ENCODE results near the gene INPP4B.
A peak's percentile ranks its signal among the peaks of the same experiment; 100 is the strongest.

The INPP4B gene

DNA sequence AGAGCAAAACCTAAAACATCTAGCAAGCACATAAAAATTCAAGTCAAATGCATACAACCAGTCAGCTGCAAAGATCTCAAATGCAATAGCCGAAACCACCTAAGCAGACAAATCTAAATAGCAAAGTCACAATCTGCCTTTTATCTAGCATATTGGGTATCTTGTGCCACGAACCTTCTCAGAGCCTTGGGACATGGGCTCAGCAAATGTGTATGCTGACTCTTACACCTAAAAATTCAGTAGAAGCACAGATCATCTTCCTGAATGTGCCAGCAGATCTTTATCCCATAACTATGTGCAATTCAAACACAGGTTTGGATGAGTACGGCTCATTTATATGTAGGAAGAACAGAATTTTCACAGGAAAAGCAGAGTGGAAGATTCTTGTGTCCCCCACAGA lies 492.1 kb downstream of the INPP4B start:
- no peak overlapping the region for H2BK5ac ChIP-seq (ENCODE audit: low read length)
- H3K14ac ChIP-seq (ENCODE audit: low read length) = no peak overlapping the region
- no peak overlapping the region for H3K4ac ChIP-seq (ENCODE audit: low read length)
- no peak overlapping the region for H2AK5ac ChIP-seq (ENCODE audit: low read depth, low read length)
- H2BK12ac ChIP-seq (ENCODE audit: low read length) = no peak overlapping the region
- no peaks in the 10 kb centered on the region for H3K27me3 ChIP-seq (ENCODE audit: control insufficient read depth in 3 of 3, insufficient read depth in 3 of 3, low read depth in 1 of 3, low read length in 3 of 3)
- WGBS, 2 donors (ENCODE audit: extremely low coverage in 2 of 2, insufficient read length in 2 of 2, insufficient replicate concordance in 1 of 2) = no CpG with 5 or more reads among the region's 3 CpGs
- no peak overlapping the region for H3K23ac ChIP-seq (ENCODE audit: low read depth, low read length, poor library complexity)
- no peak overlapping the region for H2AFZ ChIP-seq (ENCODE audit: low read length)
- H3K18ac ChIP-seq (ENCODE audit: low read length) = no peak overlapping the region
- DNase-seq (ENCODE audit: low spot score) = no peak
- no peak overlapping the region for H3K4me2 ChIP-seq (ENCODE audit: insufficient read depth, low read length, poor library complexity, severe bottlenecking)
- H2BK15ac ChIP-seq (ENCODE audit: low read length) = no peak overlapping the region
- no peak overlapping the region for H2BK120ac ChIP-seq (ENCODE audit: low read depth, low read length)
- H3K4me3 ChIP-seq (ENCODE audit: low read length in 2 of 2) = no peak overlapping the region
- no peak overlapping the region for H4K8ac ChIP-seq (ENCODE audit: low read depth, low read length)
- peaks cover 3 to 11% of the 10 kb centered on the region in 2 donors for H3K4me1 ChIP-seq (ENCODE audit: control insufficient read depth in 2 of 2, insufficient read depth in 1 of 2, low read depth in 1 of 2, low read length in 2 of 2)
- H3K27ac ChIP-seq (replicated peaks; ENCODE audit: low read length) = no peak overlapping the region
- no peak overlapping the region for H3K9ac ChIP-seq (ENCODE audit: low read depth, low read length, poor library complexity)
- H3K9me3 ChIP-seq (replicated peaks in 1 of 2; ENCODE audit: control insufficient read depth in 2 of 2, insufficient read depth in 1 of 2, low read depth in 1 of 2, low read length in 2 of 2) = peaks cover 0 to 2% of the 10 kb centered on the region in 2 donors
- H3K79me1 ChIP-seq (ENCODE audit: low read depth, low read length) = no peaks in the 10 kb centered on the region
- H4K91ac ChIP-seq (ENCODE audit: low read depth, low read length, poor library complexity) = no peak overlapping the region
- H3K36me3 ChIP-seq (replicated peaks in 1 of 2; ENCODE audit: control insufficient read depth in 2 of 2, insufficient read depth in 2 of 2, low read length in 2 of 2) = peaks cover 0 to 2% of the 10 kb centered on the region in 2 donors

DNA sequence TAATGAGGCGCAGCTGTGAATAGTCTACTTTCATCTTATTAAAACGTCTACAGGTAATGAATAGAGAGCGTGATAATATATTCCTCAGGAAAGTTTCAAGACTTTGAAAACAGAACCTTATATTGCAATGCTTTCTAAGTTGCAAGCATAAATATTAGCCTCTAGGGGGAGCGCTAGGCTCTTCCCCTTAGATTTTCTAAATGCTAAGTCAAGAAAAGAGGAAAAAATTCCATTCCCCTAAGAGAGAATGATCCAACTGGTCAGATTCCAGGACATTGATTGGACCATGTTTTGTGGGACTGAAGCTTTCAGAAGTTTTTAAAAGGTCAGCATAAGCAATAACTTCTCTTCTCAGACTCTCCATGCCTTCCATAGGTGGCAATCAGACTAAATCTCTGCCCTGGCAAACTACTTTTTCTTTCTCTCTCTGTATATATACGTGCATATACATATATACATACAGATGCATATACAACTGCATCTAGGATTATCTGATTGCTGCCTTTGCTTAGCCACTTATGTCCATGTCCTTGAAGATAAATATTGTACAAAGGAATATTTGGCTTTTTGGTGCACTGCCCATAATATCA lies 492.9 kb downstream of the INPP4B start:
- no CpG with 5 or more reads among the region's 5 CpGs for WGBS, 2 donors (ENCODE audit: extremely low coverage in 2 of 2, insufficient read length in 2 of 2, insufficient replicate concordance in 1 of 2)
- Histone ChIP-seq H3K9me3 (replicated peaks in 1 of 2; ENCODE audit: control insufficient read depth in 2 of 2, insufficient read depth in 1 of 2, low read depth in 1 of 2, low read length in 2 of 2) (peaks cover 0 to 2% of the 10 kb centered on the region in 2 donors), H3K9ac (ENCODE audit: low read depth, low read length, poor library complexity) (no peak overlapping the region), H2BK5ac (ENCODE audit: low read length) (no peak overlapping the region), H3K18ac (ENCODE audit: low read length) (no peak overlapping the region), H2BK120ac (ENCODE audit: low read depth, low read length) (no peak overlapping the region), H3K27ac (replicated peaks; ENCODE audit: low read length) (no peak overlapping the region), H2AFZ (ENCODE audit: low read length) (no peak overlapping the region), H3K4me2 (ENCODE audit: insufficient read depth, low read length, poor library complexity, severe bottlenecking) (no peak overlapping the region), H3K27me3 (ENCODE audit: control insufficient read depth in 3 of 3, insufficient read depth in 3 of 3, low read depth in 1 of 3, low read length in 3 of 3) (no peaks in the 10 kb centered on the region), H3K4me3 (ENCODE audit: low read length in 2 of 2) (no peak overlapping the region), H3K14ac (ENCODE audit: low read length) (no peak overlapping the region), H3K36me3 (replicated peaks in 1 of 2; ENCODE audit: control insufficient read depth in 2 of 2, insufficient read depth in 2 of 2, low read length in 2 of 2) (no peaks in the 10 kb centered on the region), H2BK12ac (ENCODE audit: low read length) (no peak overlapping the region), H3K23ac (ENCODE audit: low read depth, low read length, poor library complexity) (no peak overlapping the region), H2BK15ac (ENCODE audit: low read length) (no peak overlapping the region), H4K8ac (ENCODE audit: low read depth, low read length) (no peak overlapping the region), H3K4ac (ENCODE audit: low read length) (no peak overlapping the region), H2AK5ac (ENCODE audit: low read depth, low read length) (no peak overlapping the region), H3K79me1 (ENCODE audit: low read depth, low read length) (no peaks in the 10 kb centered on the region), H3K4me1 (ENCODE audit: control insufficient read depth in 2 of 2, insufficient read depth in 1 of 2, low read depth in 1 of 2, low read length in 2 of 2) (peaks cover 6 to 11% of the 10 kb centered on the region in 2 donors), H4K91ac (ENCODE audit: low read depth, low read length, poor library complexity) (no peak overlapping the region)
- DNase-seq (ENCODE audit: low spot score) = peak; percentile 53

DNA sequence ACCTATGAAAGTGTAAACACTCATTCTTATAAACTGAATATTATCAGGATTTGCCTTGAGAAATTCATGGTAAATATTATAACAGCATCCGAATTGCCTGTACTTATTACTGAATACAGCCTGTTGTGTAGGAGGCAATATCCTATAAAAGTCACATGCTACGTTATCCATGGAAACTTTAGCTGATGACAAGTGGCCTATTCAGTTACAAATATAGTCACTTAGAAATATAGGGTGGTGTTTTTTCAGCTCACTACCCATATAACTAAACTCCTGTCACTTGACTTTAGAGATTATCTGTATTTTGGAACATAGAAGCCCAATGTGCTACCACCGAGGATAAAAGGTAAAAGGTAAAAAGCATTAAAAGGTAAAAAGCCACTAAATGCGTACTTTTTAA lies 493.4 kb downstream of the INPP4B start:
- Histone ChIP-seq H2BK12ac (ENCODE audit: low read length) (no peak overlapping the region), H2AK5ac (ENCODE audit: low read depth, low read length) (no peak overlapping the region), H3K79me1 (ENCODE audit: low read depth, low read length) (no peaks in the 10 kb centered on the region), H3K4ac (ENCODE audit: low read length) (no peak overlapping the region), H3K27me3 (ENCODE audit: control insufficient read depth in 3 of 3, insufficient read depth in 3 of 3, low read depth in 1 of 3, low read length in 3 of 3) (no peaks in the 10 kb centered on the region), H4K91ac (ENCODE audit: low read depth, low read length, poor library complexity) (no peak overlapping the region), H2BK15ac (ENCODE audit: low read length) (no peak overlapping the region), H3K36me3 (replicated peaks in 1 of 2; ENCODE audit: control insufficient read depth in 2 of 2, insufficient read depth in 2 of 2, low read length in 2 of 2) (no peaks in the 10 kb centered on the region), H3K9me3 (replicated peaks in 1 of 2; ENCODE audit: control insufficient read depth in 2 of 2, insufficient read depth in 1 of 2, low read depth in 1 of 2, low read length in 2 of 2) (peaks cover 0 to 2% of the 10 kb centered on the region in 2 donors), H2BK120ac (ENCODE audit: low read depth, low read length) (no peak overlapping the region), H3K18ac (ENCODE audit: low read length) (no peak overlapping the region), H3K4me1 (ENCODE audit: control insufficient read depth in 2 of 2, insufficient read depth in 1 of 2, low read depth in 1 of 2, low read length in 2 of 2) (peaks cover 6 to 11% of the 10 kb centered on the region in 2 donors), H3K27ac (replicated peaks; ENCODE audit: low read length) (no peak overlapping the region), H2AFZ (ENCODE audit: low read length) (no peak overlapping the region), H2BK5ac (ENCODE audit: low read length) (no peak overlapping the region), H3K23ac (ENCODE audit: low read depth, low read length, poor library complexity) (no peak overlapping the region), H3K14ac (ENCODE audit: low read length) (no peak overlapping the region), H3K4me3 (ENCODE audit: low read length in 2 of 2) (no peak overlapping the region), H3K4me2 (ENCODE audit: insufficient read depth, low read length, poor library complexity, severe bottlenecking) (no peak overlapping the region), H3K9ac (ENCODE audit: low read depth, low read length, poor library complexity) (no peak overlapping the region), H4K8ac (ENCODE audit: low read depth, low read length) (no peak overlapping the region)
- DNase-seq (ENCODE audit: low spot score) = no peak
- WGBS, 2 donors (ENCODE audit: extremely low coverage in 2 of 2, insufficient read length in 2 of 2, insufficient replicate concordance in 1 of 2) = no CpG with 5 or more reads among the region's 4 CpGs

DNA sequence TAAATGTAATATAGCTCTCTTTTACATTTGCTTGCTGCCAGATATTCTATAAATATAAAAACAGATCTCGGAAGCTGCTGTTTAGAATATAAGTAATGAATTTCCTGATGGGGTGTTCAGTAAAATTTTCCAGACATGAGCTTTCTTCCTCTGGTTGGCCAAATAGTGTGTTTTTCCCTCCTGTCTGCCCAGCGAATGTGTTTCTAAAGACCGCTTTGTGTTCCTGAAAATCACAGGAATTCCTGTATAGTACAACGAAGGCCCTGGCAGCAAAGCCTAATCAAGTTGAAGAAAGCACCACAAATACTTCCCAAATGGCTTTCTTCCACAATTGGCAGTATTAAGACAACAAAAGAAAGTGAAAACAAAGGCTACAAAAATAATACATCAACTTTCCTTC lies 494.1 kb downstream of the INPP4B start:
- no CpG with 5 or more reads among the region's 4 CpGs for WGBS, 2 donors (ENCODE audit: extremely low coverage in 2 of 2, insufficient read length in 2 of 2, insufficient replicate concordance in 1 of 2)
- H3K4me2 ChIP-seq (ENCODE audit: insufficient read depth, low read length, poor library complexity, severe bottlenecking) = no peak overlapping the region
- no peak overlapping the region for H3K27ac ChIP-seq (replicated peaks; ENCODE audit: low read length)
- H3K18ac ChIP-seq (ENCODE audit: low read length) = no peak overlapping the region
- no peak overlapping the region for H2AK5ac ChIP-seq (ENCODE audit: low read depth, low read length)
- no peak overlapping the region for H3K23ac ChIP-seq (ENCODE audit: low read depth, low read length, poor library complexity)
- H2AFZ ChIP-seq (ENCODE audit: low read length) = no peak overlapping the region
- peaks cover 0 to 2% of the 10 kb centered on the region in 2 donors for H3K9me3 ChIP-seq (replicated peaks in 1 of 2; ENCODE audit: control insufficient read depth in 2 of 2, insufficient read depth in 1 of 2, low read depth in 1 of 2, low read length in 2 of 2)
- H3K4me3 ChIP-seq (ENCODE audit: low read length in 2 of 2) = no peak overlapping the region
- no peak overlapping the region for H2BK120ac ChIP-seq (ENCODE audit: low read depth, low read length)
- H3K4ac ChIP-seq (ENCODE audit: low read length) = no peak overlapping the region
- peaks cover 6 to 11% of the 10 kb centered on the region in 2 donors for H3K4me1 ChIP-seq (ENCODE audit: control insufficient read depth in 2 of 2, insufficient read depth in 1 of 2, low read depth in 1 of 2, low read length in 2 of 2)
- H3K27me3 ChIP-seq (ENCODE audit: control insufficient read depth in 3 of 3, insufficient read depth in 3 of 3, low read depth in 1 of 3, low read length in 3 of 3) = no peaks in the 10 kb centered on the region
- no peaks in the 10 kb centered on the region for H3K36me3 ChIP-seq (replicated peaks in 1 of 2; ENCODE audit: control insufficient read depth in 2 of 2, insufficient read depth in 2 of 2, low read length in 2 of 2)
- no peak overlapping the region for H2BK12ac ChIP-seq (ENCODE audit: low read length)
- H2BK5ac ChIP-seq (ENCODE audit: low read length) = no peak overlapping the region
- no peak overlapping the region for H2BK15ac ChIP-seq (ENCODE audit: low read length)
- no peak overlapping the region for H4K8ac ChIP-seq (ENCODE audit: low read depth, low read length)
- H3K79me1 ChIP-seq (ENCODE audit: low read depth, low read length) = no peaks in the 10 kb centered on the region
- no peak overlapping the region for H4K91ac ChIP-seq (ENCODE audit: low read depth, low read length, poor library complexity)
- no peak overlapping the region for H3K14ac ChIP-seq (ENCODE audit: low read length)
- peak; percentile 51 for DNase-seq (ENCODE audit: low spot score)
- H3K9ac ChIP-seq (ENCODE audit: low read depth, low read length, poor library complexity) = no peak overlapping the region
